Stimulated activated naive CD8-positive, alpha-beta T cell treated with anti-CD3 and anti-CD28 coated beads, Interleukin-15, Interleukin-2, amounts not matched to agents 100 ng/mL and 50 ng/mL, for 24 hours (primary cell): ENCODE measurements around the gene MRPL27.
"Not testable (repeated sequence)": the region's sequence is repeated elsewhere in the genome, so short reads cannot be mapped to it uniquely, and the experiment has no call there.

Source experiments
- H3K27ac Mint-ChIP-seq: one replicate; pipeline ENCODE4 v1.8.0; 2021; ENCODE audit warnings: mild to moderate bottlenecking, mixed read lengths
- H3K27me3 Mint-ChIP-seq: one replicate; pipeline ENCODE4 v1.8.0; 2021; ENCODE audit warnings: mixed read lengths
- H3K36me3 Mint-ChIP-seq: one replicate; pipeline ENCODE4 v1.8.0; 2021; ENCODE audit warnings: low read depth, mixed read lengths
- H3K4me1 Mint-ChIP-seq: one replicate; pipeline ENCODE4 v1.8.0; 2021; ENCODE audit warnings: low read depth, mixed read lengths
- H3K4me3 Mint-ChIP-seq: one replicate; pipeline ENCODE4 v1.8.0; 2021; ENCODE audit warnings: mild to moderate bottlenecking, mixed read lengths
- H3K9me3 Mint-ChIP-seq: one replicate; pipeline ENCODE4 v1.8.0; 2021; ENCODE audit warnings: mixed read lengths

The MRPL27 gene

GRCh38 chr17:50347894-50348291 lies 25.1 kb downstream of the MRPL27 start:
- Mint-ChIP-seq H3K27me3 (no peaks in the 10 kb centered on the region), H3K4me3 (peak overlapping the region; percentile 92), H3K27ac (peak overlapping the region; percentile 34), H3K4me1 (peaks cover 38% of the 10 kb centered on the region), H3K9me3 (no peaks in the 10 kb centered on the region), H3K36me3 (peaks cover 7% of the 10 kb centered on the region)

- H3K9me3 Mint-ChIP-seq, result no peaks in the 10 kb centered on the region
These were observed 25.7 kb downstream of the MRPL27 start for GRCh38 chr17:50347117-50347893.

GRCh38 chr17:50346313-50347116 lies 26.5 kb downstream of the MRPL27 start:
- H3K27me3 Mint-ChIP-seq, result no peaks in the 10 kb centered on the region
- H3K9me3 Mint-ChIP-seq, result no peaks in the 10 kb centered on the region
- peaks cover 38% of the 10 kb centered on the region for H3K4me1 Mint-ChIP-seq
- peak overlapping the region; percentile 79 for H3K27ac Mint-ChIP-seq
- peaks cover 7% of the 10 kb centered on the region for H3K36me3 Mint-ChIP-seq
- H3K4me3 Mint-ChIP-seq, result peak overlapping the region; percentile 92

More at GRCh38 chr17:50347117-50347893, 25.7 kb downstream of the MRPL27 start:
- peaks cover 7% of the 10 kb centered on the region for H3K36me3 Mint-ChIP-seq
- peak overlapping the region; percentile 92 for H3K4me3 Mint-ChIP-seq
- peaks cover 38% of the 10 kb centered on the region for H3K4me1 Mint-ChIP-seq
- H3K27me3 Mint-ChIP-seq, result no peaks in the 10 kb centered on the region
- H3K27ac Mint-ChIP-seq, result peak overlapping the region; percentile 79

DNA sequence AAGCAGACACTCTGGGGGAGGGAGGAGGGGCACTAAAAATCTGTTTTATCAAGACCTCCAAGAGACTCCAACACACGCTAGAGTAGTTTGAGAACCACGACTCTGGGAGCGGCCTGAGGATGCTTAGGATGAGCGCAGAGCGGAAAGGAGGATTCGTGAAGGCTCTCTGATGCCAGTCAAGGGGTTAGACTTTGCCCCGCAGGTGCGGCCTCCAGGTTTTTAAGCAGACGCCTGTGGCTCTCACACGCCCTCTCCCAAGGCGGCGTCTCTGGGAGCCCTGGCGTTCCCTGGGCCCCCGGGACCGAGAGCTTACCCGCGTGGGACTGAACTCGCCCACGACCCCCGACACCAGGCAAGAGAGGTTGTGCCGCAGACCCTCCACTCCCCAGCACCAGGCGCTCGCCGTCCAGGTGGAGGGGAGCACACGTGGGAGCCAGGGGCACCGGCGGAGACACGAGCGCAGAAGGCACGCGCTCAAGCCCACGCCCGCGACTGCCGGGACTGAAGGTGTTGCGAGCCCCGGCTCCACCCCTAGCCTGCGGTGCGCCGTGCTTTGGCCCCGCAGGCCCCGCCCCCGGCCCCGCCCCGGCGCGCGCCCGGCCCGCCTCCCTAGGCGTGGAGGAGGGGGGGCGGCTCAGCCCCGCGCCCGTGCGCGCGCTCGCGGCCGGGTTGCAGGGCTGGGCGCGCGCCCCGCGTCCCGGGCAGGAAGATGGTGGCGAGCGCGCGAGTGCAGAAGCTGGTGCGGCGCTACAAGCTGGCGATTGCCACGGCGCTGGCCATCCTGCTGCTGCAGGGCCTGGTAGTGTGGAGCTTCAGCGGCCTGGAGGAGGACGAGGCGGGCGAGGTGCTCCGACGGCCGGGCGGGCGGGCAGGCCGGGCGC lies 27.3 kb downstream of the MRPL27 start, which contains the start of gene XYLT2:
Gene XYLT2 (plus strand): TSS at position 695 of the 881 bp plus-strand sequence. CDS start 15 bp downstream, at position 710.
- Mint-ChIP-seq H3K9me3 (no peaks in the 10 kb centered on the region), H3K27ac (peak within 1 kb of the TSS; percentile 89), H3K27me3 (peaks cover 5% of the 10 kb centered on the region), H3K4me1 (peaks cover 38% of the 10 kb centered on the region), H3K36me3 (peaks cover 7% of the 10 kb centered on the region), H3K4me3 (peak within 1 kb of the TSS; percentile 92)

DNA sequence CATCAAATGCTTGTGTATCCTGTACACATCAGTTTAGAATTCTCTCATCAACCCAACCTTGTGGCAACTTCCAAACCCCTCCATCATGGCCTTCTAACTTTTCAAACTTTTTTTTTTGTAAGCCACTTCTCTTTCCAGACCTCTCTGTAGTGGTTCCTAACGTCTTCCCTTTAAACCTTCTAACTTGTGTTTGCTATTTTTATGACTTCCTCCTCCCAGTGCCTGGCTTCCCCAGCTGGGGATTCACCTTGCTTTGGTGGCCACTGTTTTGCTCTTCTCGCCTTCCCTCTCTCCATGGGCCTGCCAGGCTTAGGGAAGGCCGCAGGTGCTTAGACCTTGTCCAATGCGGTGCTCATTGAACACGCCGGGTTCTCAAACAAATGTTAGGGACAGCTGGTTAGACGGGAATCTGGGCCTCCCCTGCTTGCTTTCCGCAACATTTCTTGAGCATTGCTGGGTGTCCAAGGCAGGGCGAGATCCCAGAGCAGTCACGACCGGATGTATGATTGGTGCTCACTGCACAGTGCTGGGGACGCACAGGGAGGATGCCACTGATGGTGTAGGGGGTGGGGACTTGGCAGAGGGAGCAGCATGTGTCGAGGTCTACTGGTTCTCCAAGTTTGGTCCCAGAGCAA lies 28.1 kb downstream of the MRPL27 start:
- peaks cover 7% of the 10 kb centered on the region for H3K36me3 Mint-ChIP-seq
- peak overlapping the region; percentile 50 for H3K27ac Mint-ChIP-seq
- H3K4me3 Mint-ChIP-seq, result peak overlapping the region; percentile 81
- H3K9me3 Mint-ChIP-seq, result no peaks in the 10 kb centered on the region
- peaks cover 6% of the 10 kb centered on the region for H3K27me3 Mint-ChIP-seq
- H3K4me1 Mint-ChIP-seq, result peaks cover 38% of the 10 kb centered on the region

DNA sequence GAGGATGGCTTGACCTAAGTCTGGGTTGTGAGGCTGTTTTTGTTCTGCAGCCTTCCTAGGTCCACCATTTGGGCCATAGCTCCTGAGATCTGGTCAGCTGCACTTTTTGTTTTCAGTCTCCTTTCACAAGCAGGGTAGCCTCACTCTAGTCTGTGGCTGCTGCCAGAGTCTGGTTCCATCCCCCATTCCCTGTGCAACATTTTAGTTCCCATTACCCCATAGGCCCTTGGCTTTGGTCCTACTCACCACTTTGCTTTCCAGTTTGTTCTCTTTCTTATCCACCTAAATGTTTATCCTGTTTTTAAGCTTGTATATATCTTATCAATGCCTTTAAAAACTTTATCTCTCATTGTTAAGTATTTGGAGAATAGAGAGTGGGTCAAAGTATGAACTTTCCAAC lies 33.6 kb downstream of the MRPL27 start:
- Mint-ChIP-seq H3K36me3 (peaks cover 5% of the 10 kb centered on the region), H3K4me3 (no peak overlapping the region), H3K9me3 (peaks cover 14% of the 10 kb centered on the region), H3K4me1 (peaks cover 1% of the 10 kb centered on the region), H3K27me3 (peaks cover 6% of the 10 kb centered on the region), H3K27ac (no peak overlapping the region)

GRCh38 chr17:50338645-50339044 lies 34.3 kb downstream of the MRPL27 start:
- H3K27me3 Mint-ChIP-seq, result peaks cover 11% of the 10 kb centered on the region
- peaks cover 5% of the 10 kb centered on the region for H3K36me3 Mint-ChIP-seq
- no peak overlapping the region for H3K27ac Mint-ChIP-seq
- peaks cover 14% of the 10 kb centered on the region for H3K9me3 Mint-ChIP-seq
- peaks cover 6% of the 10 kb centered on the region for H3K4me1 Mint-ChIP-seq
- H3K4me3 Mint-ChIP-seq, result no peak overlapping the region

DNA sequence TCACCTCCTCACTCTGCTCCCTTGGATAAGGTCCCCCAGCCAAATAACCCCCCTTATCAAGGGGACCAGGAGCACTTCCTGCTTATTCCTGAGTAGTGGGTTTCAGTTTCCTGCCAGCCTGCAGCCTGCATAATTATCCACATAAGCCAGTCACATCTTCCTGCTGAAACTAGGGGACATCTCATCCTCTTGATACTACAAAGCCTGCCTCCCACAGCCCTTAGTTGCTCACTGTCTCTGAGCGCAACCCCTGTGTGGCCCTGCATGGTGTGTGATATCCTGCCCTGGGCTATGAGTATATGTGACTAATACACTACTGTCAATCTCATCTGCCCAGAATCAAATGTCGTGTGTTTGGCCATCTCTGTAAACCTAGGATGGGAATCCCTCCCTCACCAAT lies 35.0 kb downstream of the MRPL27 start:
- Mint-ChIP-seq H3K36me3 (peaks cover 5% of the 10 kb centered on the region), H3K27ac (no peak overlapping the region), H3K9me3 (peaks cover 14% of the 10 kb centered on the region), H3K4me1 (peaks cover 9% of the 10 kb centered on the region), H3K27me3 (peaks cover 13% of the 10 kb centered on the region), H3K4me3 (no peak overlapping the region)

DNA sequence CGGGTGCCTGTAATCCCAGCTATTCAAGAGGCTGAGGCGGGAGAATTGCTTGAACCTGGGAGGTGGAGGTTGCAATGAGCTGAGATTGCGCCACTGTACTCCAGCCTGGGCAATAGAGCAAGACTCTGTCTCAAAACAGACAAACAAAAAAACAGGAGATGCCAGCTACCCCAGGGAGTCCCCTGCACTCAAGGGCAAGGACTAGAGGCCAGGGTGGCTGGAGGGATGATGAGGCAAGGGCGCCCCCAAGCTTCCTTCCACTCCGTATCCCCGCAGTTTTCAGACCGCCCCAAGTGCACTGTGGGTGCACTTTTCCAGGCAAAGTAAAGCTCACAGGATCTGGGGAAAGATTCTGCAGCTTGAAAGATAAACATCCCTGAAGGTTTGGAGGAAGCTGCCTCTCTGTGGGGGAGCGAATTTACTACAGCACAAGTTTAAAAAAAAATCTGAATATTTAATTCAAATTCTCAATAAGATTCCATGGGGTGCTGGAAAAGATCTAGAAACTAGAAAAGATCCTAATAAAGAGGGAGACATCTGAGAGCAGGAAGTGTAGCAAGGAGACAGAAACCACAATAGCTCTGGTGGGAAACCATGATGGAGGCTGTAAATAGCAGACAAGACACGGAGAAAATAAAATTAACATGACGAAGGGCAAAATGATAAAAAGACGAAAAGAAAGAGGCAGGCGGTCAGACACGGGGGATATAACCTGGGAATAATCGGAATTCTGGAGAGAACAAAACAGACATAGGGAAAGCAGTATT lies 39.5 kb downstream of the MRPL27 start:
- Mint-ChIP-seq H3K27ac (peak overlapping the region; percentile 36), H3K4me3 (peak overlapping the region; percentile 54), H3K4me1 (peaks cover 13% of the 10 kb centered on the region), H3K27me3 (peaks cover 11% of the 10 kb centered on the region)
- not testable (repeated sequence) for H3K9me3 Mint-ChIP-seq, H3K36me3 Mint-ChIP-seq

- H3K9me3 Mint-ChIP-seq, result no peaks in the 10 kb centered on the region
- H3K27ac Mint-ChIP-seq, result no peak overlapping the region
- H3K36me3 Mint-ChIP-seq, result no peaks in the 10 kb centered on the region
- H3K4me3 Mint-ChIP-seq, result no peak overlapping the region
- peaks cover 13% of the 10 kb centered on the region for H3K4me1 Mint-ChIP-seq
- H3K27me3 Mint-ChIP-seq, result peaks cover 11% of the 10 kb centered on the region
These were observed 40.8 kb downstream of the MRPL27 start for GRCh38 chr17:50332196-50332595.

DNA sequence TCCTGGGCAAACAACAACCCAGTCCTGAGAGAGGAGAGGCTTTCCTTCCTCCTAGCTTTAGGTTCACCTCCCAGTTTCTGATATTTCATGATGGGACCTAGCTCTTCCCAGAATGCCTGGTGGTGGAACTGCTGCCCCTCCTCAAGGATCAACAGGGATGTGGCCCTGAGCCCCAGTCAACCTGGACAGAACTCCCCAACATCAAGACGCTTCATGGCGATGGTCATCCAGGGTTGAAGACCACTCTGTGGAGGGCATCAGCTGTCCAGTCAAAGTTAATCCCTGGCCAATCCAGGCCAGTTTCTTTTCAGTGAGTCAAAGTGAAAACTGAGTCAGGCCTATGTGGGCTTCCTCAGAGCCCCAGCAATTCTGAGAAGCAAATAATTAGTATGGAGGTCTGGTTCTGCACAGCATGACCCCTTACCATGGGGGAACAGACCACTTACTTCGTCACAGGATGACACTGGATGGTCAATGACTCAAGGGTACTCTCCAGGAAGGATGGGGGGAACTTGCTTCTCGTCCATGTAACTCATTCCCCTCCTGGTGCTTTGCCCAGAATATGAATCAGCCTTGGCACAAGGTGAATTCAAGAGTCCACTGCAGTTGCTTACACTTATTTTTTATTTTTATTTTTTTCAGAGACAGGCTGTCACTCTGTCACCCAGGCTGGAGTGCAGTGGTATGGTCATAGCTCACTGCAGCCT lies 41.7 kb downstream of the MRPL27 start:
- Mint-ChIP-seq H3K27ac (peak overlapping the region; percentile 45), H3K9me3 (no peaks in the 10 kb centered on the region), H3K4me1 (peaks cover 19% of the 10 kb centered on the region), H3K36me3 (no peaks in the 10 kb centered on the region), H3K4me3 (no peak overlapping the region), H3K27me3 (peaks cover 11% of the 10 kb centered on the region)

DNA sequence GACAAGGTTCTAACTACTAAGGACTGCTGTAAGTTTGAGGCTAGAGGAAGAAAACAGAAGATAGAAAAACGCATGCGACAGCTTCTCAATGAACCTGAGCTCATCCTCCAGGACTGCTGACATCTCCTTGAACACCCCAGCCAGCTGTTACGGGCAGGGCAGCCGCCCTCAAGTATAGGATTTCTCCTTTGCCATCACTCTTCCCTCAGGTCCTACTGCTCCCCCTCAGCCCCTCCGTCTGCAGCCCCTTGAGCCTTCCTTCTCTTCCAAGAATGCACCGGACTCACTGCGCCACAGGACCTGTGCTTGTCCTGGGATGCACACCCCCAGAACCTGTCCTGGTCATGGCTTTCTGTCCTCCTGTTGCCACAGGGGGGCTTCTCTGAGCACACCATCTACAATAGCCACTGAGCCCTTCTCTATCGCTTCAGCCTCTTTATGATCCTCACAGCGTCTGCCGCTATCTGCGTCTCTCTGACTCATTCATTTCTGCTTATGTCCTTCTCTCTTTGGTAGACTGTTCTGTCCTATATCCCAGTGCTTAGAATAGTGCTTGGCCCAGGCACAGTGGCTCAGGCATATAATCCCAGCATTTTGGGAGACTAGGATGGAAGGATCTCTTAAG lies 42.7 kb downstream of the MRPL27 start:
- Mint-ChIP-seq H3K4me3 (no peak overlapping the region), H3K9me3 (no peaks in the 10 kb centered on the region), H3K27me3 (peaks cover 11% of the 10 kb centered on the region), H3K4me1 (peaks cover 19% of the 10 kb centered on the region), H3K27ac (no peak overlapping the region), H3K36me3 (no peaks in the 10 kb centered on the region)

GRCh38 chr17:50329716-50330115 lies 43.3 kb downstream of the MRPL27 start:
- Mint-ChIP-seq H3K27ac (no peak overlapping the region), H3K4me1 (peaks cover 19% of the 10 kb centered on the region), H3K27me3 (peaks cover 11% of the 10 kb centered on the region), H3K9me3 (no peaks in the 10 kb centered on the region), H3K4me3 (no peak overlapping the region), H3K36me3 (no peaks in the 10 kb centered on the region)
